ENCODE results near the gene ARNT2.

DNA sequence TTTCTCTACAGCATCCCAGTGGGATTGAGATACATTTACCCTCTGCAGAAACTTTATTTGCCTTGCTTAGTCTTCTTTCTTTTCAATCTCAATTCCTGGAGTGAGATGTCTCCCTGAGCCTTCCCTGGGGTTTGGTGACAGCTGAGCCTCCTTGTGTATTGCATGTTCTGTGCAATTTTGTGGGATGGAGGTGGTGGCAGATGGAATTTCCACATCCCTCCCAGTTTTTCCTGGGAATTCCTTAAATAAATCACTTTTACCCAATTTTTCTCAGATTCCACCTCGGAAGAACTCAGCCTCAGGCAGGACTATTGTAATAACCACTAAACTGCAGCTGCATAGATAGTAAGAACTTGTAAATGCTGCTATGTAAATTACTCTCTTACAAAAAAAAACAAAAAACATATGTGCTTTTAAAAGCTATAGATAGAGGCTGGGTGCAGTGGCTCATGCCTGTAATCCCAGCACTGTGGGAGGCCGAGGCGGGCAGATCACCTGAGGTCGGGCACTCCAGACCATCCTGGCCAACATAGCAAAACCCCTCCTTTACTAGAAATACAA lies 202.4 kb downstream of the ARNT2 start:
- TF ChIP-seq, protein P1, sequence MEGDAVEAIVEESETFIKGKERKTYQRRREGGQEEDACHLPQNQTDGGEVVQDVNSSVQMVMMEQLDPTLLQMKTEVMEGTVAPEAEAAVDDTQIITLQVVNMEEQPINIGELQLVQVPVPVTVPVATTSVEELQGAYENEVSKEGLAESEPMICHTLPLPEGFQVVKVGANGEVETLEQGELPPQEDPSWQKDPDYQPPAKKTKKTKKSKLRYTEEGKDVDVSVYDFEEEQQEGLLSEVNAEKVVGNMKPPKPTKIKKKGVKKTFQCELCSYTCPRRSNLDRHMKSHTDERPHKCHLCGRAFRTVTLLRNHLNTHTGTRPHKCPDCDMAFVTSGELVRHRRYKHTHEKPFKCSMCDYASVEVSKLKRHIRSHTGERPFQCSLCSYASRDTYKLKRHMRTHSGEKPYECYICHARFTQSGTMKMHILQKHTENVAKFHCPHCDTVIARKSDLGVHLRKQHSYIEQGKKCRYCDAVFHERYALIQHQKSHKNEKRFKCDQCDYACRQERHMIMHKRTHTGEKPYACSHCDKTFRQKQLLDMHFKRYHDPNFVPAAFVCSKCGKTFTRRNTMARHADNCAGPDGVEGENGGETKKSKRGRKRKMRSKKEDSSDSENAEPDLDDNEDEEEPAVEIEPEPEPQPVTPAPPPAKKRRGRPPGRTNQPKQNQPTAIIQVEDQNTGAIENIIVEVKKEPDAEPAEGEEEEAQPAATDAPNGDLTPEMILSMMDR (IDR thresholded peaks at IDR 0.05), result no peak
- no peak for TF ChIP-seq POLR2A (IDR thresholded peaks at IDR 0.05)
